ENCODE data around the gene TXNRD1. TPM values are rescaled to one million over a fixed set of nuclear protein-coding genes. Genes with fewer than 3 reads are reported as not detected.

TXNRD1 gene
- total RNA-seq, 1 experiment from 2014 or later: 327 TPM

GRCh38 chr12:104189915-104190555 is 25.5 kb upstream of the TXNRD1 start:
- no peak overlapping the region for H2AFZ ChIP-seq (ENCODE audit: low read depth, low read length, poor library complexity, severe bottlenecking)
- H3K9me2 ChIP-seq (ENCODE audit: insufficient read depth): no peaks in the 10 kb centered on the region
- no peaks in the 10 kb centered on the region for H3K79me2 ChIP-seq (ENCODE audit: insufficient read depth, low read length)
- H3K9me3 ChIP-seq (ENCODE audit: control insufficient read depth in 1 of 2, insufficient read depth in 1 of 2, low read depth in 1 of 2, low read length in 2 of 2): no peaks in the 10 kb centered on the region
- no peak overlapping the region for H3K27ac ChIP-seq (ENCODE audit: low read depth, low read length)
- H3K9ac ChIP-seq (ENCODE audit: low read length): no peak overlapping the region
- POLR2A ChIA-PET: no interaction called here
- RAD21 ChIA-PET (ENCODE audit: low non-redundant PET in 1 of 2, low total read pairs in 2 of 2, uncharacterized antibody in 2 of 2, unreplicated experiment in 2 of 2): no interaction called here
- no peaks in the 10 kb centered on the region for H3K36me3 ChIP-seq (ENCODE audit: control insufficient read depth in 1 of 2, insufficient read depth in 2 of 2, low read length in 2 of 2)
- H3K4me2 ChIP-seq (ENCODE audit: low read length): no peak overlapping the region
- H4K20me1 ChIP-seq (ENCODE audit: insufficient read depth): no peaks in the 10 kb centered on the region
- peaks cover 11 to 14% of the 10 kb centered on the region in 2 experiments; a peak in 3 of 4 replicates for H3K4me1 ChIP-seq (ENCODE audit: control insufficient read depth in 1 of 2, insufficient read depth in 2 of 2, low read length in 2 of 2)
- CTCF ChIA-PET: no interaction called here
- intact Hi-C loops (cut with micrococcal nuclease): no loop called here
- TF ChIP-seq RAD21 (IDR thresholded peaks at IDR 0.05; ENCODE audit: low read depth) (no peak), EZH2 (IDR thresholded peaks at IDR 0.05) (no peak), CBX3 (IDR thresholded peaks at IDR 0.05; ENCODE audit: low read depth) (no peak), MAX (IDR thresholded peaks at IDR 0.05) (no peak), EGR1 (IDR thresholded peaks at IDR 0.05; ENCODE audit: low read depth) (no peak), ZNF274 (IDR thresholded peaks at IDR 0.05; ENCODE audit: low read depth, low read length) (no peak), ZFX (IDR thresholded peaks at IDR 0.05) (no peak), JUND (IDR thresholded peaks at IDR 0.05) (no peak), CTCF (IDR thresholded peaks at IDR 0.05 in 2 of 3, conservative IDR thresholded peaks at IDR 0.05 in 1 of 3; ENCODE audit: borderline replicate concordance in 1 of 3, insufficient read depth in 1 of 3, low read depth in 2 of 3, low read length in 2 of 3) (no peak), ATF3 (IDR thresholded peaks at IDR 0.05) (no peak), TCF7L2 (IDR thresholded peaks at IDR 0.05; ENCODE audit: borderline replicate concordance, extremely low read depth, insufficient read depth, insufficient read length) (no peak), POLR2A (IDR thresholded peaks at IDR 0.05; ENCODE audit: borderline replicate concordance, extremely low read depth, insufficient read depth, insufficient read length) (no peak), SP1 (IDR thresholded peaks at IDR 0.05; ENCODE audit: low read depth) (no peak), CEBPB (IDR thresholded peaks at IDR 0.05; ENCODE audit: low read depth) (no peak), POLR2AphosphoS5 (IDR thresholded peaks at IDR 0.05; ENCODE audit: low read depth, low read length) (no peak), FOSL1 (IDR thresholded peaks at IDR 0.05; ENCODE audit: low read depth) (no peak), SIN3A (IDR thresholded peaks at IDR 0.05; ENCODE audit: low read depth) (no peak), YY1 (IDR thresholded peaks at IDR 0.05; ENCODE audit: extremely low read depth, insufficient replicate concordance, low read depth, low read length) (no peak), SRF (IDR thresholded peaks at IDR 0.05; ENCODE audit: low read depth) (no peak)
- DNase-seq (ENCODE audit: low read depth, low spot score) (no peak), ATAC-seq (no peak)
- H3K27me3 ChIP-seq (ENCODE audit: insufficient read depth, low read length): no peaks in the 10 kb centered on the region
- BruUV-seq (replicated peaks): no TSS peak
- H3K4me3 ChIP-seq (replicated peaks in 1 of 2; ENCODE audit: low read depth in 1 of 2, low read length in 2 of 2): no peak overlapping the region
